Measurements from ENCODE around the gene N4BP3. TPM values are rescaled to one million over a fixed set of nuclear protein-coding genes. Genes with fewer than 3 reads are reported as not detected.

The N4BP3 gene
- total RNA-seq, 2 donors from 2014 or later, result 0.07 TPM; not detected in 1

DNA sequence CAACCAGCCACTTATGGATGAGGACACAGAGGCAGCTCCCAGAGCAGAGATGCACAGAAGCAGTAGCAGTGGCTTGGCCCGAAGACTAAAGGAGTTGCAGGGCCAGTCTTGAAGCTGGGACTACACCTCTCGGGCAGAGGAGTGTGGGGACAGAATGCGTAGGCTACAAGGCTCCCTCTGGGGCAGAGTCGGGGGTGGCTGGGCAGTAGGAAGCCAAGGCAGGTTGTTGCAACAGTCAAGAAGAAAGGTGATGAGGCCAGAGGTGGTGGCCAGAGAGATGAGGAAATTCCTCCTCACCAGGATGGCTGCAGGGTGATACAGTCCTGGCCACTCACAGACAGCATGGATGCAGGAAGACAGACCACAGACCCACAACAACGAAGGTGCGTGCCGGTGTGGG is 4.9 kb upstream of the N4BP3 start:
- no peaks in the 10 kb centered on the region for H3K36me3 ChIP-seq
- no peaks in the 10 kb centered on the region for H3K9me3 ChIP-seq
- no peaks in the 10 kb centered on the region for H3K4me1 ChIP-seq (ENCODE audit: control insufficient read depth in 1 of 2, low read depth in 2 of 2)
- DNase-seq (ENCODE audit: low spot score), result no peak
- TF ChIP-seq, protein P1, sequence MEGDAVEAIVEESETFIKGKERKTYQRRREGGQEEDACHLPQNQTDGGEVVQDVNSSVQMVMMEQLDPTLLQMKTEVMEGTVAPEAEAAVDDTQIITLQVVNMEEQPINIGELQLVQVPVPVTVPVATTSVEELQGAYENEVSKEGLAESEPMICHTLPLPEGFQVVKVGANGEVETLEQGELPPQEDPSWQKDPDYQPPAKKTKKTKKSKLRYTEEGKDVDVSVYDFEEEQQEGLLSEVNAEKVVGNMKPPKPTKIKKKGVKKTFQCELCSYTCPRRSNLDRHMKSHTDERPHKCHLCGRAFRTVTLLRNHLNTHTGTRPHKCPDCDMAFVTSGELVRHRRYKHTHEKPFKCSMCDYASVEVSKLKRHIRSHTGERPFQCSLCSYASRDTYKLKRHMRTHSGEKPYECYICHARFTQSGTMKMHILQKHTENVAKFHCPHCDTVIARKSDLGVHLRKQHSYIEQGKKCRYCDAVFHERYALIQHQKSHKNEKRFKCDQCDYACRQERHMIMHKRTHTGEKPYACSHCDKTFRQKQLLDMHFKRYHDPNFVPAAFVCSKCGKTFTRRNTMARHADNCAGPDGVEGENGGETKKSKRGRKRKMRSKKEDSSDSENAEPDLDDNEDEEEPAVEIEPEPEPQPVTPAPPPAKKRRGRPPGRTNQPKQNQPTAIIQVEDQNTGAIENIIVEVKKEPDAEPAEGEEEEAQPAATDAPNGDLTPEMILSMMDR (IDR thresholded peaks at IDR 0.05), result no peak
- H3K27ac ChIP-seq, result no peak overlapping the region
- H3K4me3 ChIP-seq, result no peak overlapping the region
- H3K27me3 ChIP-seq (replicated peaks; ENCODE audit: insufficient read depth), result no peaks in the 10 kb centered on the region
- no peak for ATAC-seq (ENCODE audit: insufficient number of reproducible peaks, low FRiP score, low read depth)

DNA sequence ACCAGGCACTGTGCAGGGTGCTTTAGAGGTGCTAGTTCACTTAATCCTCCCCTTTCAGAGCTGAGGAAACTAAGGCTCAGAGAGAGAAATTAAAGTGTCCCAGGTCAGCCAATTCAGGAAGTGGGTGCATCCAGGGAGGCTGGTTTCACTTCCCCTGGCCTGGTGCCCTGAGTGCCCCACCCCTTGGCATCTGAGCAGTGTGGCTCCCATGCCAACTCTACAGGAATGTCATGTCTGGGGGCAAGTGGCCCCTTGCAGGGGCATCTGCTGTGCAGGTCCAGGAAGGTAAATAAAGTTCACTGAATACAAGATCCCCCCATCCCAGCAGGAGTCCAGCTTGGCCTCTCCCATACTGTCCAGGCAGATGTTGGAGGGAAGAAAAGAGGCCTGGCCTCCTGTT is 4.4 kb upstream of the N4BP3 start:
- TF ChIP-seq, protein P1 (IDR thresholded peaks at IDR 0.05), result no peak
- no peak for DNase-seq (ENCODE audit: low spot score)
- Histone ChIP-seq H3K4me3 (no peak overlapping the region), H3K27me3 (replicated peaks; ENCODE audit: insufficient read depth) (no peaks in the 10 kb centered on the region), H3K27ac (no peak overlapping the region), H3K36me3 (no peaks in the 10 kb centered on the region), H3K4me1 (ENCODE audit: control insufficient read depth in 1 of 2, low read depth in 2 of 2) (peaks cover 0 to 3% of the 10 kb centered on the region in 2 donors), H3K9me3 (no peaks in the 10 kb centered on the region)
- ATAC-seq (ENCODE audit: insufficient number of reproducible peaks, low FRiP score, low read depth), result no peak

DNA sequence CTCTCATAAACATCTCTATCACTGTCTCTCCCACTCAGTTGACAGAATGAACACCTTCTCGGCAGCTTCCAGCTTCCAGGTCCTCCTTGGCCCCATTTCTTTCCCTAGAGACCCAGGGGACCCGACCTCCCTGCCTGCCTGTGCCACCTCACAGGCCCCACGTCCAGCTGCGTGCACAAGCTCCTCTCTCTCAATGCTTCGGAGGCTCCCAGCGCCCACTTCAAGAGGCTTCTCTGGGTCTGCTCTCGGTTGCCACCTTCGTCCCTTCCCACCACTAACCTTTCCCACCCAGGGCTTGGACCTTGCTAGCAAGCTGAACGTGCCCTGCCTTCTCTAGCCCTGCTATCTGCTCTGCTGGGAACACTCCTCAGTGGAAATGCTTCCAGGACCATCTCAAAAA is 2.8 kb upstream of the N4BP3 start:
- Histone ChIP-seq H3K36me3 (no peaks in the 10 kb centered on the region), H3K27ac (no peak overlapping the region), H3K4me3 (no peak overlapping the region), H3K4me1 (ENCODE audit: control insufficient read depth in 1 of 2, low read depth in 2 of 2) (peaks cover 0 to 12% of the 10 kb centered on the region in 2 donors), H3K27me3 (replicated peaks; ENCODE audit: insufficient read depth) (no peaks in the 10 kb centered on the region), H3K9me3 (no peaks in the 10 kb centered on the region)
- DNase-seq (ENCODE audit: low spot score) (no peak), ATAC-seq (ENCODE audit: insufficient number of reproducible peaks, low FRiP score, low read depth) (no peak)
- TF ChIP-seq, protein P1 (IDR thresholded peaks at IDR 0.05), result no peak

DNA sequence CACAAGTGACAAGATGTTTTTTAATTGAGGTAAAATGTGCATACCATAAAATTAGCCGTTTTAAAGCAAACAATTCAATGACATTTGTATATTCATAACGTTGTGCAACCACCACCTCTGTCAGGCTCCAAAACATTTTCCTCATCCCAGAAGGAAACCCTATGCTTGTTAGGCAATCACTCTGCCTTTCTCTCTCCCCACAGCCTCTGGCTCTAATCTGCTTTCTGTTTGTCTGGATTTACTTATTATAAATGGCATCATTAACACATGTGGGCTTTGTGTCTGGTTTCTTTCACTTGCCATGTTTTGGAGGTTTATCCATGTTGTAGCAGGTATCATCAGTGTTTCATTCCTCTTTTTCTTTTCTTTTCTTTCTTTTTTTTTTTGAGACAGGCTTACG is 1.4 kb upstream of the N4BP3 start:
- ATAC-seq (ENCODE audit: insufficient number of reproducible peaks, low FRiP score, low read depth), result no peak
- TF ChIP-seq, protein P1 (IDR thresholded peaks at IDR 0.05), result no peak
- H3K27ac ChIP-seq, result no peak overlapping the region
- no peaks in the 10 kb centered on the region for H3K9me3 ChIP-seq
- DNase-seq (ENCODE audit: low spot score), result no peak
- peaks cover 0 to 12% of the 10 kb centered on the region in 2 donors for H3K4me1 ChIP-seq (ENCODE audit: control insufficient read depth in 1 of 2, low read depth in 2 of 2)
- no peak overlapping the region for H3K4me3 ChIP-seq
- H3K27me3 ChIP-seq (replicated peaks; ENCODE audit: insufficient read depth), result no peaks in the 10 kb centered on the region
- H3K36me3 ChIP-seq, result no peaks in the 10 kb centered on the region

DNA sequence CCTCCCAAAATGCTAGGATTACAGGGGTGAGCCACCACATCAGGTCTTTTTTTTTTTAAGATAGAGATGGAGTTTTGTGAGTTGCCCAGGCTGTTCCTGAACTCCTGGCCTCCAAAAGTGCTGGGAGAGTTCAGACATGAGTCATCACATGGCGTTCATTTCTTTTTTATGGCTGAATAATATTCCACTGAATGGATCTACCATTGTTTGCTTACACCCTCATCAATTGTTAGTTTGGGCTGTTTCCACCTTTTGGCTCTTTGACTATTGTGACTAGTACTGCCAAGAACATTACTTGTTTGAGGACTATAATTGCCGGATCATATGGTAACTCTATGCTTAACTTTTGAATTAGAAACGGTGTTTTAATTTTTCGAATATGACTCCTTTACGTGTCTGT is 787 bp upstream of the N4BP3 start:
- Histone ChIP-seq H3K27ac (no peak overlapping the region), H3K9me3 (no peaks in the 10 kb centered on the region), H3K4me3 (no peak overlapping the region), H3K36me3 (no peaks in the 10 kb centered on the region), H3K27me3 (replicated peaks; ENCODE audit: insufficient read depth) (no peaks in the 10 kb centered on the region), H3K4me1 (ENCODE audit: control insufficient read depth in 1 of 2, low read depth in 2 of 2) (peaks cover 0 to 12% of the 10 kb centered on the region in 2 donors)
- DNase-seq (ENCODE audit: low spot score) (no peak), ATAC-seq (ENCODE audit: insufficient number of reproducible peaks, low FRiP score, low read depth) (no peak)
- TF ChIP-seq, protein P1 (IDR thresholded peaks at IDR 0.05), result no peak
